Breast epithelium (tissue), 3 donors: ENCODE measurements around the gene IGSF9B.

Source experiments
- POLR2A ChIP-seq: fragments of 450-650 bp; IDR thresholded peaks from one replicate; pipeline ENCODE4 v1.6.1; 2016; ENCODE audit warnings: antibody characterized with exemption, mild to moderate bottlenecking, moderate library complexity
- TF ChIP-seq, protein P1 (sequence below), 3 donors: fragments of 450-650 bp; IDR thresholded peaks; one replicate each; pipeline ENCODE4 v1.5.1; 2016 to 2017; ENCODE audit warnings: antibody characterized with exemption in 3 of 3, mild to moderate bottlenecking in 3 of 3, moderate library complexity in 3 of 3

GRCh38 chr11:133936592-133936991 is 20.2 kb downstream of the IGSF9B start:
- TF ChIP-seq POLR2A: no peak
- TF ChIP-seq, protein P1, sequence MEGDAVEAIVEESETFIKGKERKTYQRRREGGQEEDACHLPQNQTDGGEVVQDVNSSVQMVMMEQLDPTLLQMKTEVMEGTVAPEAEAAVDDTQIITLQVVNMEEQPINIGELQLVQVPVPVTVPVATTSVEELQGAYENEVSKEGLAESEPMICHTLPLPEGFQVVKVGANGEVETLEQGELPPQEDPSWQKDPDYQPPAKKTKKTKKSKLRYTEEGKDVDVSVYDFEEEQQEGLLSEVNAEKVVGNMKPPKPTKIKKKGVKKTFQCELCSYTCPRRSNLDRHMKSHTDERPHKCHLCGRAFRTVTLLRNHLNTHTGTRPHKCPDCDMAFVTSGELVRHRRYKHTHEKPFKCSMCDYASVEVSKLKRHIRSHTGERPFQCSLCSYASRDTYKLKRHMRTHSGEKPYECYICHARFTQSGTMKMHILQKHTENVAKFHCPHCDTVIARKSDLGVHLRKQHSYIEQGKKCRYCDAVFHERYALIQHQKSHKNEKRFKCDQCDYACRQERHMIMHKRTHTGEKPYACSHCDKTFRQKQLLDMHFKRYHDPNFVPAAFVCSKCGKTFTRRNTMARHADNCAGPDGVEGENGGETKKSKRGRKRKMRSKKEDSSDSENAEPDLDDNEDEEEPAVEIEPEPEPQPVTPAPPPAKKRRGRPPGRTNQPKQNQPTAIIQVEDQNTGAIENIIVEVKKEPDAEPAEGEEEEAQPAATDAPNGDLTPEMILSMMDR (IDR thresholded peaks at IDR 0.05): no peak
